ENCODE data around the gene FBXL20.

The FBXL20 gene

DNA sequence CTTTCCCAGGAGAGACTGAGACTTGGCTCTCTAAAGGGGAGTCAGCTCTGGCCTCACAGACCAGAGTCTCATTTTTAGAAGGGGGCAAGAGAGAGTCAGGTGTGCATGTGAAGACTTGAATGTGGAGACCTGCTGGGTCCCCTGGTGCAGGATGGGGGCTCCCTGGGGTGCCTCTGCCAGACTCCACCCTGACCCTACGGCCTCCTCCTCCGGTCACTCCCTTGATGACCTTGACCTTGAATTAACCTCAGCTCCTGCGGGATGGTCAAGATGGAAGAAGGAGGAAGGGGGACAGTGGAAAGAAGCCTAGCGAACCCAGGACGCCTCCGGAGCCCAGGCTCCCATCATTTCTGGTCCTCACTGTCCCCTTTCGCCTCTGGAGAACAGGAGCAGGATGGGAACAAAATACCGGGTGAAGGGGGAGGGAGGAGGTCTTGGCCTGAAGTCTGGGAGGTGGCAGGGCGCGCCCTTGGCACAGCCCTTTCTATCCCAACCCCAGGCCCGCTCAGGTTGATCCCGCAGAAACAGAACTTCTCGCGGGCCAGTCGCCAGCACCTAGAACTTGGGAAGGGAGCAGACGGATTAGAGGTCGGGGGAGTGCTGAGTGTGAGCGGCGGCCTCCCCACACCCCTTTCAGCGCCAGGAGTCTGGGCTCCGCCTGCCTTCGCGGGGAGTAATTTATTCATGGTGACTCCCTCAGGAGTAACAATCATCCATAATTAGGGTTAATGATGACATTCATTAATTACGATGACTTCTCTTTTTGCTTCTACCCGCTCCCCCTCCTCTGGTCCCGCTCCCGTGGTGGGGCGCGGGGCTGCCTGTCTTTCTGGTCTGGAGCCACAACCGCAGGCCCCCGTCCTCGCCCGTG is 177.3 kb downstream of the FBXL20 start (continued):
- TF ChIP-seq, protein P1, sequence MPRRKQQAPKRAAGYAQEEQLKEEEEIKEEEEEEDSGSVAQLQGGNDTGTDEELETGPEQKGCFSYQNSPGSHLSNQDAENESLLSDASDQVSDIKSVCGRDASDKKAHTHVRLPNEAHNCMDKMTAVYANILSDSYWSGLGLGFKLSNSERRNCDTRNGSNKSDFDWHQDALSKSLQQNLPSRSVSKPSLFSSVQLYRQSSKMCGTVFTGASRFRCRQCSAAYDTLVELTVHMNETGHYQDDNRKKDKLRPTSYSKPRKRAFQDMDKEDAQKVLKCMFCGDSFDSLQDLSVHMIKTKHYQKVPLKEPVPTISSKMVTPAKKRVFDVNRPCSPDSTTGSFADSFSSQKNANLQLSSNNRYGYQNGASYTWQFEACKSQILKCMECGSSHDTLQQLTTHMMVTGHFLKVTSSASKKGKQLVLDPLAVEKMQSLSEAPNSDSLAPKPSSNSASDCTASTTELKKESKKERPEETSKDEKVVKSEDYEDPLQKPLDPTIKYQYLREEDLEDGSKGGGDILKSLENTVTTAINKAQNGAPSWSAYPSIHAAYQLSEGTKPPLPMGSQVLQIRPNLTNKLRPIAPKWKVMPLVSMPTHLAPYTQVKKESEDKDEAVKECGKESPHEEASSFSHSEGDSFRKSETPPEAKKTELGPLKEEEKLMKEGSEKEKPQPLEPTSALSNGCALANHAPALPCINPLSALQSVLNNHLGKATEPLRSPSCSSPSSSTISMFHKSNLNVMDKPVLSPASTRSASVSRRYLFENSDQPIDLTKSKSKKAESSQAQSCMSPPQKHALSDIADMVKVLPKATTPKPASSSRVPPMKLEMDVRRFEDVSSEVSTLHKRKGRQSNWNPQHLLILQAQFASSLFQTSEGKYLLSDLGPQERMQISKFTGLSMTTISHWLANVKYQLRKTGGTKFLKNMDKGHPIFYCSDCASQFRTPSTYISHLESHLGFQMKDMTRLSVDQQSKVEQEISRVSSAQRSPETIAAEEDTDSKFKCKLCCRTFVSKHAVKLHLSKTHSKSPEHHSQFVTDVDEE (CRISPR knock-in tag; IDR thresholded peaks at IDR 0.05): no peak
- TF ChIP-seq TOX (CRISPR knock-in tag; IDR thresholded peaks at IDR 0.05; ENCODE audit: borderline replicate concordance) (no peak), ZNF565 (CRISPR knock-in tag; conservative IDR thresholded peaks at IDR 0.05; ENCODE audit: low read depth) (no peak)

DNA sequence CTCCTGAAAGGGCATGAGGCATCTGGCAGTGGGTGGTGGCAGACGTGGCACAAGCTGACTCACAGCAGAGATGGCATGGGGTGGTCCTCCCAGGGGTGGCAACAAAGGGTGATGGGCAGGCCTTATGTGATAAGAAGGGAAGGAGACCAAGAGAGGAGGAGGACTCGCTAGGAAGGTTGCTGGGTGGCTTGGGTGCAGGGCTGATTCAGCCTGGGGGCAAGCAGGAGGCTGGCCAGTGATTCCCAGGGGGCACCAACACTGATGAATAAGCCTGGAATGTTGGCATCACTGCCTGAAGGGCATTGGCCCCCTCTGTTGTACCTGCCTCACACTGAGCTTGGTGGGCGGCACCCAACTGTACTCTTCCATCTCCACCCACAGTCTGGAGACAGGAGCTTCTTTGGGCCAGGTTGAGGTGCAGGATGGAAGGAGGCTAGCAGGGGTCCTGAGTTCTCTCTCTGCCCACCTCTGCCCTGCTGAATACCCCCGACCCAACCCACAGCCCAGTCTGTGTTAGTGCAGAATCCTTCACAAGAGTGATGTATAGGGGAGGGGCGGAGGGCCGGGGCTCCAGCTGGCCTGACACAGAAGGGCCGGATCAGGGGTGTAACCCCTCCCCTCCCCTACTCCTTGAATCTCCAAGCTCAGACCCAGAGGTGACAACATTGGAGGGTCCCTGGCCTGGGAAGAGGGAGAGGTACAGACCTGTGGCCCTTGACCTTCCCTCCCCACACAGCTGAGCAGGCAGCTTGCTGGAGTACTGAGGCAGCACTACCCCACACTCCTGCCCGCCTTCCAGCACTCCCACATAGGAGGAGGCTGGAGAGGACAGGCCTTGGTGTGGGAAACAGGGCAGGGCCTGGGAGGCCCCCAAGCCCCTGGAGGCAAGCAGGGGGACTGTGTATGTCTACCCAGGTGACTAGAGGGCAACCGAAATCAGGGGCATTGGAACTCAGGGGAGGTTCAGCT is 178.3 kb downstream of the FBXL20 start:
- ATAC-seq: no peak
- no peak for TF ChIP-seq ZFP30 (CRISPR knock-in tag; IDR thresholded peaks at IDR 0.05)
- TF ChIP-seq OSR1 (CRISPR knock-in tag; IDR thresholded peaks at IDR 0.05): no peak
- no peak for TF ChIP-seq ZNF565 (CRISPR knock-in tag; conservative IDR thresholded peaks at IDR 0.05; ENCODE audit: low read depth)
- TF ChIP-seq CSDC2 (CRISPR knock-in tag; IDR thresholded peaks at IDR 0.05): no peak
- no peak for TF ChIP-seq ZC3H10 (CRISPR knock-in tag; IDR thresholded peaks at IDR 0.05)
- TF ChIP-seq SNAI2 (CRISPR knock-in tag; IDR thresholded peaks at IDR 0.05): no peak
- no peak for TF ChIP-seq BACH2 (CRISPR knock-in tag; IDR thresholded peaks at IDR 0.05; ENCODE audit: borderline replicate concordance)
- TF ChIP-seq, protein P2, sequence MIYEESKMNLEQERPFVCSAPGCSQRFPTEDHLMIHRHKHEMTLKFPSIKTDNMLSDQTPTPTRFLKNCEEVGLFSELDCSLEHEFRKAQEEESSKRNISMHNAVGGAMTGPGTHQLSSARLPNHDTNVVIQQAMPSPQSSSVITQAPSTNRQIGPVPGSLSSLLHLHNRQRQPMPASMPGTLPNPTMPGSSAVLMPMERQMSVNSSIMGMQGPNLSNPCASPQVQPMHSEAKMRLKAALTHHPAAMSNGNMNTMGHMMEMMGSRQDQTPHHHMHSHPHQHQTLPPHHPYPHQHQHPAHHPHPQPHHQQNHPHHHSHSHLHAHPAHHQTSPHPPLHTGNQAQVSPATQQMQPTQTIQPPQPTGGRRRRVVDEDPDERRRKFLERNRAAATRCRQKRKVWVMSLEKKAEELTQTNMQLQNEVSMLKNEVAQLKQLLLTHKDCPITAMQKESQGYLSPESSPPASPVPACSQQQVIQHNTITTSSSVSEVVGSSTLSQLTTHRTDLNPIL (CRISPR knock-in tag; IDR thresholded peaks at IDR 0.05; ENCODE audit: low read depth): no peak

DNA sequence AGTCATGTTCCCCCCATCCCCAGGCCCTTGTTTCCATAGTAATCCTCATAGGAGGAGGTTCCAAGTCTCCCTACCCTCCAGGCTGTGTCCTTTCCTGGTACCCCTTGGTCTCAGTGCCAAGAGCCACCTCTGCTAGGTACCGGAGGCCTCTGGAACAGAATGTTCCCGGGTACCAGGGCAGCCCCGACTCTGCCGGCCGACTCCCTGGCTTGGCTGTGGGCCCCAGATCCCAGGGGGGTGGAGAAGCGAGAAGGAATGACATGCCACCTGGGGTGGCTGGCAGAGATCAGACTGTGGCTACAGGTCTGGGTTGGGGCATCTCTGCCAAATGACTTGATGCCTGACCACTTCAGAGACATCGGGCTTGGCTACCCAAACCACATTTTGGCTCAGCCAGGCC is 179.3 kb downstream of the FBXL20 start:
- TF ChIP-seq ISL1 (CRISPR knock-in tag; IDR thresholded peaks at IDR 0.05): no peak
- no peak for TF ChIP-seq PPARA (CRISPR knock-in tag; IDR thresholded peaks at IDR 0.05; ENCODE audit: borderline replicate concordance)
- TF ChIP-seq SNAI2 (CRISPR knock-in tag; IDR thresholded peaks at IDR 0.05): no peak
- TF ChIP-seq, protein P3, sequence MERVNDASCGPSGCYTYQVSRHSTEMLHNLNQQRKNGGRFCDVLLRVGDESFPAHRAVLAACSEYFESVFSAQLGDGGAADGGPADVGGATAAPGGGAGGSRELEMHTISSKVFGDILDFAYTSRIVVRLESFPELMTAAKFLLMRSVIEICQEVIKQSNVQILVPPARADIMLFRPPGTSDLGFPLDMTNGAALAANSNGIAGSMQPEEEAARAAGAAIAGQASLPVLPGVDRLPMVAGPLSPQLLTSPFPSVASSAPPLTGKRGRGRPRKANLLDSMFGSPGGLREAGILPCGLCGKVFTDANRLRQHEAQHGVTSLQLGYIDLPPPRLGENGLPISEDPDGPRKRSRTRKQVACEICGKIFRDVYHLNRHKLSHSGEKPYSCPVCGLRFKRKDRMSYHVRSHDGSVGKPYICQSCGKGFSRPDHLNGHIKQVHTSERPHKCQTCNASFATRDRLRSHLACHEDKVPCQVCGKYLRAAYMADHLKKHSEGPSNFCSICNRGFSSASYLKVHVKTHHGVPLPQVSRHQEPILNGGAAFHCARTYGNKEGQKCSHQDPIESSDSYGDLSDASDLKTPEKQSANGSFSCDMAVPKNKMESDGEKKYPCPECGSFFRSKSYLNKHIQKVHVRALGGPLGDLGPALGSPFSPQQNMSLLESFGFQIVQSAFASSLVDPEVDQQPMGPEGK (CRISPR knock-in tag; IDR thresholded peaks at IDR 0.05; ENCODE audit: borderline replicate concordance): no peak
- no peak for TF ChIP-seq TCF4 (CRISPR knock-in tag; IDR thresholded peaks at IDR 0.05; ENCODE audit: borderline replicate concordance)
- TF ChIP-seq ZFP3 (CRISPR knock-in tag; IDR thresholded peaks at IDR 0.05): no peak
- no peak for TF ChIP-seq GLIS3 (CRISPR knock-in tag; IDR thresholded peaks at IDR 0.05)
- no peak for TF ChIP-seq CSDC2 (CRISPR knock-in tag; IDR thresholded peaks at IDR 0.05)
- no peak for ATAC-seq

DNA sequence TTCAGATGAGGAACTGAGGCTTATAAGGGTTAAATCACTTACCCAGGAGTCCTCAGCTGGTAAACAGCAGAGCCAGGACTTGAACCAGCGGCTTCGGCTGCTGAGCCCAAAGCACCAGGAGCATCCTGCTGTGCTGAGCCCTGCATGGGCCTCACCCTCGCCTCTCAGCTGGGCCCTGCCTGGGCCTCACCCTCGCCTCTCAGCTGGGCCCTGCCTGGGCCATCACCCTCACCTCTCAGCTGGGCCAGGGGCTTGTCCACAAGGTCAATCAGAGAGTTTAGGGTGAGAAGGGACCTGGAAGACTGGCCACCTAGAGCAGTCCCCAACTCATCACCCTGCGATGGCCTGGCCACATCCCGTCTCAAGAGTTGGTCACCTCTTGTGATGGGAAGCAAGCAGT is 179.9 kb downstream of the FBXL20 start:
- no peak for TF ChIP-seq ISL1 (CRISPR knock-in tag; IDR thresholded peaks at IDR 0.05)
- TF ChIP-seq OSR1 (CRISPR knock-in tag; IDR thresholded peaks at IDR 0.05): no peak
- TF ChIP-seq ZNF8 (CRISPR knock-in tag; IDR thresholded peaks at IDR 0.05): no peak
- TF ChIP-seq, protein P4, sequence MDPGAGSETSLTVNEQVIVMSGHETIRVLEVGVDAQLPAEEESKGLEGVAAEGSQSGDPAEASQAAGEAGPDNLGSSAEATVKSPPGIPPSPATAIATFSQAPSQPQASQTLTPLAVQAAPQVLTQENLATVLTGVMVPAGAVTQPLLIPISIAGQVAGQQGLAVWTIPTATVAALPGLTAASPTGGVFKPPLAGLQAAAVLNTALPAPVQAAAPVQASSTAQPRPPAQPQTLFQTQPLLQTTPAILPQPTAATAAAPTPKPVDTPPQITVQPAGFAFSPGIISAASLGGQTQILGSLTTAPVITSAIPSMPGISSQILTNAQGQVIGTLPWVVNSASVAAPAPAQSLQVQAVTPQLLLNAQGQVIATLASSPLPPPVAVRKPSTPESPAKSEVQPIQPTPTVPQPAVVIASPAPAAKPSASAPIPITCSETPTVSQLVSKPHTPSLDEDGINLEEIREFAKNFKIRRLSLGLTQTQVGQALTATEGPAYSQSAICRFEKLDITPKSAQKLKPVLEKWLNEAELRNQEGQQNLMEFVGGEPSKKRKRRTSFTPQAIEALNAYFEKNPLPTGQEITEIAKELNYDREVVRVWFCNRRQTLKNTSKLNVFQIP (CRISPR knock-in tag; IDR thresholded peaks at IDR 0.05; ENCODE audit: borderline replicate concordance, low read depth): no peak
- TF ChIP-seq SNAI2 (CRISPR knock-in tag; IDR thresholded peaks at IDR 0.05): no peak
- no peak for TF ChIP-seq TOX (CRISPR knock-in tag; IDR thresholded peaks at IDR 0.05; ENCODE audit: borderline replicate concordance)
- no peak for TF ChIP-seq GLIS3 (CRISPR knock-in tag; IDR thresholded peaks at IDR 0.05)
- no peak for TF ChIP-seq RARB (CRISPR knock-in tag; IDR thresholded peaks at IDR 0.05)
- ATAC-seq: no peak
